NCI-H1417 treated with DMSO at 0.1 percent for 48 hours (cell line): ENCODE data around the gene KIAA1210.

Source experiments
- DNase-seq: peaks from one replicate; lab custom pipeline; 2025; lab: John Stamatoyannopoulos, UW

The KIAA1210 gene

GRCh38 chrX:119127650-119128049 is at the start of gene KIAA1210:
Gene KIAA1210, minus strand, starts transcription at chrX:119127812. Its CDS starts 4,170 bp downstream, at chrX:119123642.
- no peak for DNase-seq

DNA sequence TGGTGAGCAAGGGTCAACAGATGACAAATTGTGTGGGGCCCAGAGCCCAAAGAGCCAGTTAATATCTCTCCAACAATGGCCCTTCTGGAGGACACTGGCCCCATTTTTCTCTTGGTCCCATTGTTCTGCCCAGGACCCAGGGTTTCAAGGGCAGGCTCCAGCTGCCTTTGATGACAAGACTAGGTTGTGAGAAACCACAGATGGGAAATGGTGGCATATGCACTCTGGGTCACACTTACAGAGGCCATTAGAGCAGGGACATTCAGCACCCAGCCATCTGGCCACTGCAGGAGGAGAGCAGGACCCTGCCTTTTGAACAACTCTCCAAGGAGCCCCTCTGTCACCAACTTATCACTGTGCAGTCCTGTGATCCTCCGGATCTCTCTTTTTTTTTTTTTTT is 49.7 kb upstream of the KIAA1210 start:
- DNase-seq, result no peak

DNA sequence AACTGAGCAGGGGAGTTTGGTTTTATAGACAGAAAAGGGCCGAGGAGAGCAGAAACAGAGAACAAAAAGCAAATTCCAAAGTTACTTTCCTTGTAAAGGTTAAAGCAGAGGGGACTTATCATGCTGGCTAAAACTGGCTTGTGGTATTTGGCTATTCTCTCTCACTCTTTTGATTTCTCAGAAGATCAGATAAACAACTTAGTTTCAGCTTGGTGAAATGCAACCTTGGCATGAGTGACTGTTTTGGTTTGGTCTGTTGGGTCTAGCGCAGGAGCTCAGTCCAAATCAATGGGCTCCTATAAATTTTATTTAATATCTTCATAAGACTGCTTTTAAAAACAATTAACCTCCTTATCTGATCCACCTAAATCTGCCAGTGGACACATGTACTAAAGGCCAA is 47.3 kb upstream of the KIAA1210 start:
- no peak for DNase-seq

- no peak for DNase-seq
Measured at GRCh38 chrX:119168104-119168503, 40.5 kb upstream of the KIAA1210 start.

DNA sequence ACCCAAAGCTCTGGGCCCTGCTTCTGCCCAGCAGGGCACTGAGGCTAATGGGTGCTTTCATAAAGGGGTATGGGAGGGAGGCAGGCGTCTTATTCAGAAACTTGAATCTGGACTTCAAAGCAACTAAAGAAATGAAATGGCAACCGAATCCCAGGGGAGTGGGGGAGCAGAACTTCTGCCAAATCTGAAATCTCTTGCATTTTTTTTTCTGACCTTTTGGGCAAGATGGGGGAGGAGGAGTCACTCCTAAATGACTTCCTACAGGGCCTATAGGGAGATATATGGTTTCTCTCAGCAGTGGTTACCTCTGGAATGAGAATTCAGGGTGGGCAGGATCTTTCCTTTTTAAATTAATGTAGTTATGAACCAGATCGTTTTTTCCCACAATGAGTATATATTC is 30.6 kb upstream of the KIAA1210 start:
- no peak for DNase-seq

GRCh38 chrX:119156241-119156640 is 28.6 kb upstream of the KIAA1210 start:
- no peak for DNase-seq

GRCh38 chrX:119155416-119156035 is 27.9 kb upstream of the KIAA1210 start:
- DNase-seq, result no peak

DNA sequence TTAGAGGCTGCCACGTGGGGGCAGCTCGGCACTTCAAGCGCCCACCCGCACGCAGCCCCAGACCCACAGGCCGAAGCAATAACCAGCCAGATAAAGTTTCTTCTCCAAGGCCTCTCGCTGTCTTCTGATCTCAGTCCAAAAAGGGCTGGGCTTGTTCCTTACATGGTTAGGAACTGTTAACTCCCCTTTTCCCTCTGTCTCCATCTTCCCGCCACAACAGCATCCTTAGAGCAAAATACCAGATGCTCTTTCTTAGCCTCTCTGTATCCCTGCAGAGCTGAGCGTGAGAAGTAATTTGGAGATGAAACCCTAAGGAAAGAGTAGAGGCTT is 23.4 kb upstream of the KIAA1210 start:
- no peak for DNase-seq

DNA sequence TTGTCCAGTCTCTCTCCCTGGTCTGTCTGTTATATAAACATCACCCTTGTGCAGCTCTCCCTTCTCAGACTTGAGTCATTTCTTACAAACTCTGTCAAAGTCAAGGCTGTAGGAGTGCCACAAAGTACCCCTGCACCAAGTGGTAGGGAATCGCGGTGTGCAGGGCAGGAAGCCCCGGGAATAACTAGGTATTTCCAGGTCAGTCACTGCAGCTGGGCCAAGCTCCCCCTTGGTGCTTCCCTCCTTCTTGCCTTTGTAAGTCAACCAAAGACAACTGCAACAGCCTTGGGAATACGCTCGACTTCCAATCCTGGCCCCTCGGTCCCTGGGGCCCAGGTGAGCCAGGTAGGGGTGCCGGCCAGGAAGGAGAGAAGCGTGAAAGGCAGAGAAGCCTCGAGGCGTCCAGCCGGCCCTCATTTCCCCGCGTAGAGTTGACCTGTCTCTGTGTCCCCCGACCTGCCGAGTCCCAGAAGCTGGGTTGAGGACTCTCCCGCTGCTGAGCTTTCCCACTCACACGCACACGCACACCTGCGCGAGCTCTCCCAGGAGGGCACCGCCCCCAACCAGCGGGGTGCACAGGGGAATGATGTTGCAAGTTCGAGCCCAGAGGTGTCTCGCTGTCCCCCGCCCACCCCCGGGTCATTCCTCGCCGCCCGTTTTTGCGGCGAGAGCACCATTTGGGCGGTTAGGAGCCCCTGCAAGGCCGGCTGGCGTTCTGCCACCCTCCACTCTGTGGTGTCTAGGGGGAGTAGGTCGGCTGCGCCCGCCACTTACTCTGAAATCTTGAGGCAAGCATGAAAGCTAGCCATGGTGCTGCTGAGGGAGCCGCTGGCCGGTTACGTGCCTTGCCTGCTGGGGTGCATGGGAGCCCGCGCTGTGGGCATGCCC is 22.8 kb upstream of the KIAA1210 start:
- no peak for DNase-seq

- no peak for DNase-seq
Measured at GRCh38 chrX:119147486-119147885, 19.9 kb upstream of the KIAA1210 start.

DNA sequence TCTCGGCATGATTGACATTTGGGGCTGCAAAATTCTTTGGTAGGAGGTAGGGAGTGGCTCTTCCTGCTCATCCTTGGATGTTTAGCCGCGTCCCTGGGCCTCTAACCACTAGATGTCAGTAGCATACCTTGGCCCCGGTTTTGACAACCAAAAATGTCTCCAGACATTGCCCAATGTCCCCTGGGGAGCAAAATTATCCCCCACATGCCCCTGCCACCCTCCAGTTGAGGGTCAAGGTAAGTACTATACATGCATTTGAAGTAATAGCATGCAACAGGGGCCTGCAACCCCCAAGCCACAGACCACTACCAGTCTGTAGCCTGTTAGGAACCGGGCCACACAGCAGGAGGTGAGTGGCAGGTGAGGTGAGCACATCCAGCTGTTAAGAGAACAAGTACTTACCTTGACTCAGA is 17.6 kb upstream of the KIAA1210 start:
- no peak for DNase-seq

GRCh38 chrX:119134466-119134865 is 6.9 kb upstream of the KIAA1210 start:
- no peak for DNase-seq

DNA sequence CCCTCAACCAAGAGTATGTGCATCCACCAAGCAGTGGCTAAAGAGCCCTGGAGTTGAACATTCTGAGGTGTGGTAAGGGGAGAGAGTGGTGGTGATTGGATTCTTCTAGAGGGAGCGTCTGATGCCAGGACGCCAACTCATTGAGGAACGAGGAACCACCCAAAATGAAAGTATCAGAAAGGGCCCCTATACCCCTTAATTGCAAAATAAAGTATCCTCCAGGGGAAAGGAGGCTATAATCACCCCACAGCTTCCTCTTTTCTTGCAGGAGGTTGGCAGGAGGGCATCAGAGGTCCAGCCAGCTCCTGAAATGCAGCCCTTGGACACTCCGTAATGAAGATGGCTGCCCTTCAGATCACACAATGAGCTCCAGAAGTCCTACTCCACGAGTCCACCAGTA is 5.3 kb upstream of the KIAA1210 start:
- no peak for DNase-seq

- no peak for DNase-seq
Measured at GRCh38 chrX:119132316-119132715, 4.7 kb upstream of the KIAA1210 start.

GRCh38 chrX:119130911-119131310 is 3.3 kb upstream of the KIAA1210 start:
- DNase-seq, result no peak

- no peak for DNase-seq
Measured at GRCh38 chrX:119121341-119121740, 6.3 kb downstream of the KIAA1210 start.

DNA sequence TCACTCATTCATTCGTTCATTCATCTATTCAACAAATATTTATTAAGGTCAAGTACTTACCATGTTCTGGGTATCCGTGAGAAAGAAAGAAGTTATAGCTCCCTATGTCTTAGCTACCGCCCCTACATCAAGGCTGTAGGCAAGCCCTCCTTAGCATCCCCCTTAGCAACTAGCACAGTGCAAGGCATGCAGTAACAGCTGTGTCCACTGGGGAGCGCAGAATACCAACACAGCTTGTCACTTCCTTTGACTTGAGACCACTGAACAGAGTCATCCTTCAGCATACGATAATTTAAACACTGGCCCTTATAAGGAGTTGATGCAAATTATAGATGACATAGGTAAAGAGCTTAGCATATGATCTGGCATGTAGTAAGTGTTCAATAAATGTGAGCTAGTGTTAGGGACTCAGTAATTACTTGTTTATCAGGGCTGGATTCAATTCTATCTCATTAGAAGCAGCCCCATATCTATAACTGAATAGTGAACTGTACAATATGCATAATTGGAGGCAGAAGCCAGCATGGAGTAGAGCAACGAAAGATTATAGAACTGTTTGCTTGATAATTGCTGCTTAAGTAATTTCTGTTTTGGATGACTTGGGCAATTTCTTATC is 8.7 kb downstream of the KIAA1210 start:
- DNase-seq, result no peak

DNA sequence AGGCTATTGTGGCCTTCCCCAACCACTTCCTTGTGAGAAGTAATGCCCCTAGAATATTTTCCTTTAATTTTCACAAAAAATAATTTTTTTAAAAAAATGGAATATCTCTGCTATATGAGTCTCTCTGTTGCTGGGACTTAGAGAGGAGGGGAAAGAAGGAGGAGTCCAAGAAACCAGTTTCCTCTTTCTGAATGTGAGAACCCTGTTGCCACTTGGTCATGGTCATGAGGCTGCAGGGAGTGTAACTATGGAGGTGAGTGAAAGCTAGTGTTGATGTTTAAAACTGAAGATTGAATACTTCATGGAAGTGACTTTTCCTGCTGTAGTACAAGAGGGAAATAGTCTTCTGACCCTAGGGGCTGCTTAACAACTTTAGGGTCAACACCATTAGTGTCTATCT is 20.4 kb downstream of the KIAA1210 start:
- no peak for DNase-seq

- DNase-seq, result no peak
Measured at GRCh38 chrX:119105826-119106225, 21.8 kb downstream of the KIAA1210 start.

DNA sequence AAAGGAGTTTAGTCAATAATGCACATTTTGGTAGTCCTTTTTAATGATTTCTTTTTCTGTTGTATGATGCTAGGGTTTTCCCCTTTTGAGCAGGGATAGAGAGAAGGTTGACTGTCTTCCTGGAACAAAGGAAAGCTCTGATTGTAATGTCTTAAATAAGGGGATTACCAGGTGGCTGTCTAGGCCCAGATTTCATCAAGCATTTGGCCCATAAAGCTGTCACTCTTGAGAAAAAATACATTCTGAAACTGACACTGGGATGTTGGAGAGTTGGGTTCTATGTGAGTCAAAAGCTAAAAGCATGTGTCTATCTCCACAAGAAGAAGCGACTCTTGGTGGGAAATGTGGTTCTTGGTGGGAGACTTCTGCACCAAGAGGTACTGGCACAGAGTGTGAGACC is 26.4 kb downstream of the KIAA1210 start:
- no peak for DNase-seq

- no peak for DNase-seq
Measured at GRCh38 chrX:119095936-119096335, 31.7 kb downstream of the KIAA1210 start.

DNA sequence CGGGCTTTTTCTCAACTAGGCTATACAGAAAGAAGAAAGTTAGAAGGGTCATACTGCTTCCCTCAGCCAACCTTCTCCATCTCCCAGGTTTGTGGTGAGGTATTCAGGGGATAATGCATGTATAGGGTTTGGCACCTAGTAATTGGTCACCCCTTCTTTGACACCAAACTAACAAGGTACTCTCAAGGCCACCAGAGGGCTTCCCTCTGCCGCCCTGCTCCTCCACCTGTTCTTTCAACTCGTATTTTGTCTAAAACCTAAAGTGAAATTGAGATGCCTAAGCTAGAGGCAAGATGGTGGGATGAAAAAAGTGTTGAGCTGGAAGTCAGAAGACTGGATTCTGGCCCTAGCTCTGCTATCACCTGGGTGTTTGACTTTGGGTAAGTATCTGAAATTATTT is 32.8 kb downstream of the KIAA1210 start:
- DNase-seq, result no peak
